ENCODE results near the gene CAMTA1.

DNA sequence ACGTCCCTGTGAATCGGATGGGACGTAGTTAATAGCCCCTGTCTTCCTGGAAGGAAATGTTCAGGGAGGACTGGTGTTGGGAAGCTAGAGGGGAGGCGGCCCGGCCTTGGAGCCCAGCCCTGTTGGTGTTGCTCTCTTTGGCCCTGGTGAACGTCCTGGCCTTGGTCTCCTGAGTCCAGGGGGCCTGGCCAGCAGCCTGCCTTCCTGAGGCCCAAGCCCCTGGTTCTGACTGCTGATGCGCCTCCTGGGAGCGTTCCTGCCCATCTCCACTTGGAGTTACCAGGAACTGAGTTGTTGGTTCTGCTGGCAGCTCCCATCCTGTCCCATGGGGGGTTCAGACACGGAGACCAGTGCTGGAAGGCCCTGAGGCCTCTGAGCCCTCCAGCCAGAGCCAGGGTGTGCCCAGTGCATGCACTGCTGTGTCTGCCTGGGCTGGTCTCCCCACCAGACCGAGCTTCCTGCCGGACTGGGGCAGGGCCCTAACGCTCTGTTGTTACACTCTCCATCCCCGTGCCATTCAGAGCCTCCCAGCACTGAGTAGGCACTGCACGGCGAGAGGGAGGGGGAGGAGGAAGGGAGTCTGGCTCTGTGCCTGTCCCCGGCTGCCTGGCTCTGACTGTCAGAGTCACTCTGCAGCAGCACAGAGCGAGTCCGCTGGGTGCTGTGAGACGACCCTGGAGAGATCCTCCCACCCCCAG lies 603.4 kb downstream of the CAMTA1 start:
- TF ChIP-seq ZNF132 (tag by site-specific recombination; IDR thresholded peaks at IDR 0.05; ENCODE audit: borderline replicate concordance) (no peak), ZNF473 (tag by site-specific recombination; IDR thresholded peaks at IDR 0.05) (no peak), YY1 (tag by site-specific recombination; IDR thresholded peaks at IDR 0.05) (no peak), ZNF658 (tag by site-specific recombination; IDR thresholded peaks at IDR 0.05) (no peak), SETDB1 (IDR thresholded peaks at IDR 0.05; ENCODE audit: insufficient read length, low read length) (no peak), SP2 (tag by site-specific recombination; IDR thresholded peaks at IDR 0.05) (no peak), ZNF138 (tag by site-specific recombination; IDR thresholded peaks at IDR 0.05; ENCODE audit: borderline replicate concordance) (no peak)
- TF ChIP-seq, protein P1, sequence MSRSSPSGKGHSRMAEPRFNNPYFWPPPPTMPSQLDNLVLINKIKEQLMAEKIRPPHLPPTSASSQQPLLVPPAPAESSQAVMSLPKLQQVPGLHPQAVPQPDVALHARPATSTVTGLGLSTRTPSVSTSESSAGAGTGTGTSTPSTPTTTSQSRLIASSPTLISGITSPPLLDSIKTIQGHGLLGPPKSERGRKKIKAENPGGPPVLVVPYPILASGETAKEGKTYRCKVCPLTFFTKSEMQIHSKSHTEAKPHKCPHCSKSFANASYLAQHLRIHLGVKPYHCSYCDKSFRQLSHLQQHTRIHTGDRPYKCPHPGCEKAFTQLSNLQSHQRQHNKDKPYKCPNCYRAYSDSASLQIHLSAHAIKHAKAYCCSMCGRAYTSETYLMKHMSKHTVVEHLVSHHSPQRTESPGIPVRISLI (tag by site-specific recombination; IDR thresholded peaks at IDR 0.05), result no peak
- TF ChIP-seq, protein P2, sequence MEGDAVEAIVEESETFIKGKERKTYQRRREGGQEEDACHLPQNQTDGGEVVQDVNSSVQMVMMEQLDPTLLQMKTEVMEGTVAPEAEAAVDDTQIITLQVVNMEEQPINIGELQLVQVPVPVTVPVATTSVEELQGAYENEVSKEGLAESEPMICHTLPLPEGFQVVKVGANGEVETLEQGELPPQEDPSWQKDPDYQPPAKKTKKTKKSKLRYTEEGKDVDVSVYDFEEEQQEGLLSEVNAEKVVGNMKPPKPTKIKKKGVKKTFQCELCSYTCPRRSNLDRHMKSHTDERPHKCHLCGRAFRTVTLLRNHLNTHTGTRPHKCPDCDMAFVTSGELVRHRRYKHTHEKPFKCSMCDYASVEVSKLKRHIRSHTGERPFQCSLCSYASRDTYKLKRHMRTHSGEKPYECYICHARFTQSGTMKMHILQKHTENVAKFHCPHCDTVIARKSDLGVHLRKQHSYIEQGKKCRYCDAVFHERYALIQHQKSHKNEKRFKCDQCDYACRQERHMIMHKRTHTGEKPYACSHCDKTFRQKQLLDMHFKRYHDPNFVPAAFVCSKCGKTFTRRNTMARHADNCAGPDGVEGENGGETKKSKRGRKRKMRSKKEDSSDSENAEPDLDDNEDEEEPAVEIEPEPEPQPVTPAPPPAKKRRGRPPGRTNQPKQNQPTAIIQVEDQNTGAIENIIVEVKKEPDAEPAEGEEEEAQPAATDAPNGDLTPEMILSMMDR (tag by site-specific recombination; IDR thresholded peaks at IDR 0.05), result no peak
- TF ChIP-seq, protein P3, sequence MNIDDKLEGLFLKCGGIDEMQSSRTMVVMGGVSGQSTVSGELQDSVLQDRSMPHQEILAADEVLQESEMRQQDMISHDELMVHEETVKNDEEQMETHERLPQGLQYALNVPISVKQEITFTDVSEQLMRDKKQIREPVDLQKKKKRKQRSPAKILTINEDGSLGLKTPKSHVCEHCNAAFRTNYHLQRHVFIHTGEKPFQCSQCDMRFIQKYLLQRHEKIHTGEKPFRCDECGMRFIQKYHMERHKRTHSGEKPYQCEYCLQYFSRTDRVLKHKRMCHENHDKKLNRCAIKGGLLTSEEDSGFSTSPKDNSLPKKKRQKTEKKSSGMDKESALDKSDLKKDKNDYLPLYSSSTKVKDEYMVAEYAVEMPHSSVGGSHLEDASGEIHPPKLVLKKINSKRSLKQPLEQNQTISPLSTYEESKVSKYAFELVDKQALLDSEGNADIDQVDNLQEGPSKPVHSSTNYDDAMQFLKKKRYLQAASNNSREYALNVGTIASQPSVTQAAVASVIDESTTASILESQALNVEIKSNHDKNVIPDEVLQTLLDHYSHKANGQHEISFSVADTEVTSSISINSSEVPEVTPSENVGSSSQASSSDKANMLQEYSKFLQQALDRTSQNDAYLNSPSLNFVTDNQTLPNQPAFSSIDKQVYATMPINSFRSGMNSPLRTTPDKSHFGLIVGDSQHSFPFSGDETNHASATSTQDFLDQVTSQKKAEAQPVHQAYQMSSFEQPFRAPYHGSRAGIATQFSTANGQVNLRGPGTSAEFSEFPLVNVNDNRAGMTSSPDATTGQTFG (tag by site-specific recombination; IDR thresholded peaks at IDR 0.05; ENCODE audit: borderline replicate concordance), result no peak

Measured in HEK293 (cell line).